Measurements from ENCODE around the gene DDX42. TPM values are rescaled to one million over a fixed set of nuclear protein-coding genes. Genes with fewer than 3 reads are reported as not detected.
A peak's percentile ranks its signal among the peaks of the same experiment; 100 is the strongest.

DDX42 gene
- total and polyA plus RNA-seq, 9 donors, result 72.5 to 138 (median 104) TPM

- Histone ChIP-seq H3K27me3 (no peaks in the 10 kb centered on the region), H3K27ac (peak overlapping the region; percentile 75 to 95), H3K4me3 (peak overlapping the region; percentile 66), H3K36me3 (no peaks in the 10 kb centered on the region), H3K9me3 (no peaks in the 10 kb centered on the region), H3K4me1 (ENCODE audit: insufficient read depth) (peaks cover 3% of the 10 kb centered on the region)
- peak in 1 of 5 donors; percentile 57 for DNase-seq
- intact Hi-C loops (cut with DNase I), result loop anchor here in 1 of 4 donors (2.0 kb wide), 1 partner anchor 16 kb away; the partner anchor contains the start of gene SMARCD2
- TF ChIP-seq CTCF (IDR thresholded peaks at IDR 0.05) (no peak), POLR2A (IDR thresholded peaks at IDR 0.05) (no peak), EP300 (IDR thresholded peaks at IDR 0.05) (no peak)
- WGBS, 3 donors, result 0% methylated on average over 31 of the region's 31 CpGs
Observed at GRCh38 chr17:63826468-63827001, 52.6 kb downstream of the DDX42 start.

GRCh38 chr17:63827002-63827800, 53.2 kb downstream of the DDX42 start, which contains the start of the genes FTSJ3 and PSMC5:
TSS of gene FTSJ3 (minus strand) at chr17:63827663. CDS start at chr17:63826902, 761 bp downstream.
TSS of gene PSMC5 (plus strand) at chr17:63827431. CDS start at chr17:63827491, 60 bp downstream.
- H3K27ac ChIP-seq, result peak within 1 kb of the TSS; percentile 75 to 95
- H3K4me1 ChIP-seq (ENCODE audit: insufficient read depth), result peaks cover 3% of the 10 kb centered on the region
- no peaks in the 10 kb centered on the region for H3K36me3 ChIP-seq
- WGBS, 3 donors, result 1% methylated on average over 58 of the region's 58 CpGs
- intact Hi-C loops (cut with DNase I), result loop anchor here in 1 of 4 donors (2.0 kb wide), 1 partner anchor 16 kb away; the partner anchor contains the start of gene SMARCD2
- H3K27me3 ChIP-seq, result no peaks in the 10 kb centered on the region
- peak; percentile 91 to 96 (median 93) for DNase-seq
- H3K4me3 ChIP-seq, result peak within 1 kb of the TSS; percentile 66
- TF ChIP-seq CTCF (IDR thresholded peaks at IDR 0.05), result peak in 2 of 3 donors; percentile 20 to 66
- TF ChIP-seq POLR2A (IDR thresholded peaks at IDR 0.05), result peak; percentile 84
- no peak for TF ChIP-seq EP300 (IDR thresholded peaks at IDR 0.05)
- no peaks in the 10 kb centered on the region for H3K9me3 ChIP-seq

GRCh38 chr17:63827801-63828221, 53.8 kb downstream of the DDX42 start:
- TF ChIP-seq CTCF (IDR thresholded peaks at IDR 0.05) (peak in 1 of 3 donors; percentile 3), POLR2A (IDR thresholded peaks at IDR 0.05) (no peak)
- no peaks in the 10 kb centered on the region for H3K36me3 ChIP-seq
- H3K27me3 ChIP-seq, result no peaks in the 10 kb centered on the region
- H3K4me1 ChIP-seq (ENCODE audit: insufficient read depth), result peaks cover 3% of the 10 kb centered on the region
- H3K9me3 ChIP-seq, result no peaks in the 10 kb centered on the region
- no peak for DNase-seq
- H3K4me3 ChIP-seq, result peak overlapping the region; percentile 66
- 1 to 2% (median 1%) methylated on average over 19 of the region's 19 CpGs for WGBS, 3 donors
- intact Hi-C loops (cut with DNase I), result loop anchor here in 1 of 4 donors (2.0 kb wide), 1 partner anchor 15 kb away; the partner anchor contains the start of gene SMARCD2
- peak overlapping the region in 1 of 2 donors; percentile 95 for H3K27ac ChIP-seq

GRCh38 chr17:63828936-63829335, 55.0 kb downstream of the DDX42 start:
- peaks cover 3% of the 10 kb centered on the region for H3K4me1 ChIP-seq (ENCODE audit: insufficient read depth)
- H3K9me3 ChIP-seq, result no peaks in the 10 kb centered on the region
- no peak for DNase-seq
- TF ChIP-seq EP300 (IDR thresholded peaks at IDR 0.05), result no peak
- TF ChIP-seq CTCF (IDR thresholded peaks at IDR 0.05), result no peak
- no peak for TF ChIP-seq POLR2A (IDR thresholded peaks at IDR 0.05)
- WGBS, 3 donors, result 91 to 97% (median 96%) methylated on average over 3 of the region's 3 CpGs
- no peak overlapping the region for H3K27ac ChIP-seq
- H3K36me3 ChIP-seq, result no peaks in the 10 kb centered on the region
- no peaks in the 10 kb centered on the region for H3K27me3 ChIP-seq
- intact Hi-C loops (cut with DNase I), result no loop called here
- no peak overlapping the region for H3K4me3 ChIP-seq
